HCT116 (cell line): ENCODE results near the gene LRRC2.

ENCODE experiments used
- CBX3 ChIP-seq: IDR thresholded peaks from 2 replicates; pipeline ENCODE4 v1.6.1; 2012; ENCODE audit warnings: low read depth
- EGR1 ChIP-seq: IDR thresholded peaks from 2 replicates; pipeline ENCODE4 v1.6.1; 2012; ENCODE audit warnings: low read depth
- EZH2 ChIP-seq: fragments of 200-600 bp; sonication (generic); IDR thresholded peaks from 2 replicates; pipeline ENCODE4 v1.6.1; 2017; ENCODE audit warnings: antibody characterized with exemption, mixed run types
- EZH2phosphoT487 ChIP-seq: fragments of 200-600 bp; IDR thresholded peaks from 2 replicates; pipeline ENCODE4 v1.6.1; 2018; ENCODE audit warnings: antibody characterized with exemption, borderline replicate concordance
- FOSL1 ChIP-seq: IDR thresholded peaks from 2 replicates; pipeline ENCODE4 v1.6.1; 2012; ENCODE audit warnings: low read depth
- JUND ChIP-seq: IDR thresholded peaks from 2 replicates; pipeline ENCODE4 v1.6.1; 2012
- POLR2A ChIP-seq: IDR thresholded peaks from 2 replicates; pipeline ENCODE4 v1.7.0; 2011; ENCODE audit warnings: borderline replicate concordance; ENCODE audit not compliant: insufficient read depth, insufficient read length; ENCODE audit errors: extremely low read depth
- POLR2AphosphoS5 ChIP-seq: IDR thresholded peaks from 2 replicates; pipeline ENCODE4 v1.6.1; 2011; ENCODE audit warnings: mild to moderate bottlenecking, low read depth, low read length, moderate library complexity
- RAD21 ChIP-seq: IDR thresholded peaks from 2 replicates; pipeline ENCODE4 v1.6.1; 2012; ENCODE audit warnings: low read depth, mild to moderate bottlenecking
- SIN3A ChIP-seq: IDR thresholded peaks from 2 replicates; pipeline ENCODE4 v1.6.1; 2012; ENCODE audit warnings: low read depth
- TF ChIP-seq, protein P1 (sequence below), 3 experiments: fragments of 200-600 bp in 1 of 3; sonication (generic) in 1 of 3; IDR thresholded peaks in 2 of 3; conservative IDR thresholded peaks in 1 of 3; 2 replicates each; pipeline ENCODE4 v1.5.1; 2012 to 2017; ENCODE audit warnings: low read depth in 2 of 3, low read length in 2 of 3, antibody characterized with exemption in 1 of 3, borderline replicate concordance in 1 of 3, control low read depth in 1 of 3, mild to moderate bottlenecking in 1 of 3, mixed read lengths in 1 of 3, mixed run types in 1 of 3, moderate library complexity in 1 of 3; ENCODE audit not compliant: insufficient read depth in 1 of 3
- TF ChIP-seq, protein P2 (sequence below): IDR thresholded peaks from 2 replicates; pipeline ENCODE4 v1.6.1; 2012
- TF ChIP-seq, protein P3 (sequence below): IDR thresholded peaks from 2 replicates; pipeline ENCODE4 v1.6.1; 2012
- TF ChIP-seq, protein P4 (sequence below): IDR thresholded peaks from 2 replicates; pipeline ENCODE4 v1.6.1; 2012; ENCODE audit warnings: low read depth

DNA sequence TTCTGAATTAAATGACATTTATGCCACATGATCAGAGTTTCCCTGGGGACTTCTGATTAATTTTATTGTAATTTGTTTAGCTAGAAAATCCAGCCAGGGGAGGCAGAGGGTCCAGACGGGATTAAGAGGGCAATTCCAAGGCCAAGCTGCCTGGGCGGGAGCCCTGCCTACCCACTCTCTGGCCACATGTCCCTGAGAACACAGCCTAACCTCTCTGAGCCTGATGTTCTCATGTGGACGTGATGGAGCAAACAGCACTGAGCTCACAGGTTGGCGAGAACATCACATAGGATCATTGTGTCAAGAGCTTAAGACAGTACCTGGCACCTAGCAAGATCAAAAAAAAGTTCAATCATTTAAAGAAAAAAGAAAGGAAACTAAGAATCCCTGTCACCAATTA lies 1.0 kb downstream of the LRRC2 start:
- TF ChIP-seq, protein P1, sequence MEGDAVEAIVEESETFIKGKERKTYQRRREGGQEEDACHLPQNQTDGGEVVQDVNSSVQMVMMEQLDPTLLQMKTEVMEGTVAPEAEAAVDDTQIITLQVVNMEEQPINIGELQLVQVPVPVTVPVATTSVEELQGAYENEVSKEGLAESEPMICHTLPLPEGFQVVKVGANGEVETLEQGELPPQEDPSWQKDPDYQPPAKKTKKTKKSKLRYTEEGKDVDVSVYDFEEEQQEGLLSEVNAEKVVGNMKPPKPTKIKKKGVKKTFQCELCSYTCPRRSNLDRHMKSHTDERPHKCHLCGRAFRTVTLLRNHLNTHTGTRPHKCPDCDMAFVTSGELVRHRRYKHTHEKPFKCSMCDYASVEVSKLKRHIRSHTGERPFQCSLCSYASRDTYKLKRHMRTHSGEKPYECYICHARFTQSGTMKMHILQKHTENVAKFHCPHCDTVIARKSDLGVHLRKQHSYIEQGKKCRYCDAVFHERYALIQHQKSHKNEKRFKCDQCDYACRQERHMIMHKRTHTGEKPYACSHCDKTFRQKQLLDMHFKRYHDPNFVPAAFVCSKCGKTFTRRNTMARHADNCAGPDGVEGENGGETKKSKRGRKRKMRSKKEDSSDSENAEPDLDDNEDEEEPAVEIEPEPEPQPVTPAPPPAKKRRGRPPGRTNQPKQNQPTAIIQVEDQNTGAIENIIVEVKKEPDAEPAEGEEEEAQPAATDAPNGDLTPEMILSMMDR (IDR thresholded peaks at IDR 0.05 in 2 of 3, conservative IDR thresholded peaks at IDR 0.05 in 1 of 3; ENCODE audit: borderline replicate concordance in 1 of 3, insufficient read depth in 1 of 3, low read depth in 2 of 3, low read length in 2 of 3), result no peak
- TF ChIP-seq SIN3A (no peak), RAD21 (no peak), EZH2 (no peak), CBX3 (no peak), FOSL1 (no peak), POLR2A (no peak), JUND (no peak), POLR2AphosphoS5 (no peak), EGR1 (no peak), EZH2phosphoT487 (no peak)
- TF ChIP-seq, protein P2, sequence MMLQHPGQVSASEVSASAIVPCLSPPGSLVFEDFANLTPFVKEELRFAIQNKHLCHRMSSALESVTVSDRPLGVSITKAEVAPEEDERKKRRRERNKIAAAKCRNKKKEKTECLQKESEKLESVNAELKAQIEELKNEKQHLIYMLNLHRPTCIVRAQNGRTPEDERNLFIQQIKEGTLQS, result no peak
- TF ChIP-seq, protein P3, sequence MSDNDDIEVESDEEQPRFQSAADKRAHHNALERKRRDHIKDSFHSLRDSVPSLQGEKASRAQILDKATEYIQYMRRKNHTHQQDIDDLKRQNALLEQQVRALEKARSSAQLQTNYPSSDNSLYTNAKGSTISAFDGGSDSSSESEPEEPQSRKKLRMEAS, result no peak
- TF ChIP-seq, protein P4, sequence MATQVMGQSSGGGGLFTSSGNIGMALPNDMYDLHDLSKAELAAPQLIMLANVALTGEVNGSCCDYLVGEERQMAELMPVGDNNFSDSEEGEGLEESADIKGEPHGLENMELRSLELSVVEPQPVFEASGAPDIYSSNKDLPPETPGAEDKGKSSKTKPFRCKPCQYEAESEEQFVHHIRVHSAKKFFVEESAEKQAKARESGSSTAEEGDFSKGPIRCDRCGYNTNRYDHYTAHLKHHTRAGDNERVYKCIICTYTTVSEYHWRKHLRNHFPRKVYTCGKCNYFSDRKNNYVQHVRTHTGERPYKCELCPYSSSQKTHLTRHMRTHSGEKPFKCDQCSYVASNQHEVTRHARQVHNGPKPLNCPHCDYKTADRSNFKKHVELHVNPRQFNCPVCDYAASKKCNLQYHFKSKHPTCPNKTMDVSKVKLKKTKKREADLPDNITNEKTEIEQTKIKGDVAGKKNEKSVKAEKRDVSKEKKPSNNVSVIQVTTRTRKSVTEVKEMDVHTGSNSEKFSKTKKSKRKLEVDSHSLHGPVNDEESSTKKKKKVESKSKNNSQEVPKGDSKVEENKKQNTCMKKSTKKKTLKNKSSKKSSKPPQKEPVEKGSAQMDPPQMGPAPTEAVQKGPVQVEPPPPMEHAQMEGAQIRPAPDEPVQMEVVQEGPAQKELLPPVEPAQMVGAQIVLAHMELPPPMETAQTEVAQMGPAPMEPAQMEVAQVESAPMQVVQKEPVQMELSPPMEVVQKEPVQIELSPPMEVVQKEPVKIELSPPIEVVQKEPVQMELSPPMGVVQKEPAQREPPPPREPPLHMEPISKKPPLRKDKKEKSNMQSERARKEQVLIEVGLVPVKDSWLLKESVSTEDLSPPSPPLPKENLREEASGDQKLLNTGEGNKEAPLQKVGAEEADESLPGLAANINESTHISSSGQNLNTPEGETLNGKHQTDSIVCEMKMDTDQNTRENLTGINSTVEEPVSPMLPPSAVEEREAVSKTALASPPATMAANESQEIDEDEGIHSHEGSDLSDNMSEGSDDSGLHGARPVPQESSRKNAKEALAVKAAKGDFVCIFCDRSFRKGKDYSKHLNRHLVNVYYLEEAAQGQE, result no peak
